22Rv1 (cell line): ENCODE results near the gene NR4A3.

Source experiments
- ZFX ChIP-seq: fragments of 450-650 bp; IDR thresholded peaks from 2 replicates; pipeline ENCODE4 v1.6.1; 2017; ENCODE audit warnings: antibody characterized with exemption, borderline replicate concordance
- TF ChIP-seq, protein P1 (sequence below): fragments of 450-650 bp; IDR thresholded peaks from 2 replicates; pipeline ENCODE4 v1.5.1; 2017; ENCODE audit warnings: mild to moderate bottlenecking

DNA sequence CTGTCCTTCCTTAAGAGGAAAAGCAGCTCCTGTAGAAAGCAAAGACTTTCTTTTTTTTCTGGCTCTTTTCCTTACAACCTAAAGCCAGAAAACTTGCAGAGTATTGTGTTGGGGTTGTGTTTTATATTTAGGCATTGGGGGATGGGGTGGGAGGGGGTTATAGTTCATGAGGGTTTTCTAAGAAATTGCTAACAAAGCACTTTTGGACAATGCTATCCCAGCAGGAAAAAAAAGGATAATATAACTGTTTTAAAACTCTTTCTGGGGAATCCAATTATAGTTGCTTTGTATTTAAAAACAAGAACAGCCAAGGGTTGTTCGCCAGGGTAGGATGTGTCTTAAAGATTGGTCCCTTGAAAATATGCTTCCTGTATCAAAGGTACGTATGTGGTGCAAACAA lies 42.3 kb downstream of the NR4A3 start:
- TF ChIP-seq, protein P1, sequence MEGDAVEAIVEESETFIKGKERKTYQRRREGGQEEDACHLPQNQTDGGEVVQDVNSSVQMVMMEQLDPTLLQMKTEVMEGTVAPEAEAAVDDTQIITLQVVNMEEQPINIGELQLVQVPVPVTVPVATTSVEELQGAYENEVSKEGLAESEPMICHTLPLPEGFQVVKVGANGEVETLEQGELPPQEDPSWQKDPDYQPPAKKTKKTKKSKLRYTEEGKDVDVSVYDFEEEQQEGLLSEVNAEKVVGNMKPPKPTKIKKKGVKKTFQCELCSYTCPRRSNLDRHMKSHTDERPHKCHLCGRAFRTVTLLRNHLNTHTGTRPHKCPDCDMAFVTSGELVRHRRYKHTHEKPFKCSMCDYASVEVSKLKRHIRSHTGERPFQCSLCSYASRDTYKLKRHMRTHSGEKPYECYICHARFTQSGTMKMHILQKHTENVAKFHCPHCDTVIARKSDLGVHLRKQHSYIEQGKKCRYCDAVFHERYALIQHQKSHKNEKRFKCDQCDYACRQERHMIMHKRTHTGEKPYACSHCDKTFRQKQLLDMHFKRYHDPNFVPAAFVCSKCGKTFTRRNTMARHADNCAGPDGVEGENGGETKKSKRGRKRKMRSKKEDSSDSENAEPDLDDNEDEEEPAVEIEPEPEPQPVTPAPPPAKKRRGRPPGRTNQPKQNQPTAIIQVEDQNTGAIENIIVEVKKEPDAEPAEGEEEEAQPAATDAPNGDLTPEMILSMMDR, result no peak
- TF ChIP-seq ZFX, result no peak
